Heart right ventricle (tissue), 16 donors: ENCODE measurements around the gene CMTM7. TPM values are rescaled to one million over a fixed set of nuclear protein-coding genes. Genes with fewer than 3 reads are reported as not detected.
A peak's percentile ranks its signal among the peaks of the same experiment; 100 is the strongest.

Experiments
- ATAC-seq, 8 donors: fragments of 200-7000 bp; cut with Tn5 transposase; one replicate each; pipeline ENCODE4 v1.9.1; 2020; ENCODE audit warnings: mild to moderate bottlenecking in 8 of 8, moderate library complexity in 8 of 8, moderate number of reproducible peaks in 1 of 8
- DNase-seq, 2 donors: peaks; one replicate each; pipeline ENCODE4 v3.0.0-alpha.2; 2020
- H3K27ac ChIP-seq, 10 donors: fragments of 200-600 bp; sonication (generic) in 2 of 10; one replicate each; pipeline versions ENCODE4 v1.5.0 to v1.8.0; 2020 to 2022; ENCODE audit warnings: mild to moderate bottlenecking in 3 of 10
- H3K27me3 ChIP-seq, 7 donors: fragments of 200-600 bp; one replicate each; pipeline ENCODE4 v1.8.0; 2021 to 2022; ENCODE audit warnings: mild to moderate bottlenecking in 2 of 7
- H3K36me3 ChIP-seq, 9 donors: fragments of 200-600 bp; sonication (generic) in 1 of 9; one replicate each; pipeline versions ENCODE4 v1.5.0 to v1.8.0; 2020 to 2022; ENCODE audit warnings: mild to moderate bottlenecking in 2 of 9
- H3K4me1 ChIP-seq, 9 donors: fragments of 200-600 bp; sonication (generic) in 1 of 9; one replicate each; pipeline versions ENCODE4 v1.5.0 to v1.8.0; 2020 to 2022; ENCODE audit warnings: mild to moderate bottlenecking in 4 of 9
- H3K4me3 ChIP-seq, 10 donors: fragments of 200-600 bp; sonication (generic) in 2 of 10; one replicate each; pipeline versions ENCODE4 v1.5.0 to v1.8.0; 2020 to 2022; ENCODE audit warnings: mild to moderate bottlenecking in 7 of 10, moderate library complexity in 2 of 10
- H3K9me3 ChIP-seq, 11 donors: fragments of 200-600 bp in 10 of 11; sonication (generic) in 2 of 11; one replicate each; pipeline versions ENCODE4 v1.5.0 to v1.8.0; 2013 to 2022; ENCODE audit warnings: mild to moderate bottlenecking in 2 of 11, control low read depth in 1 of 11, moderate library complexity in 1 of 11
- WGBS, 2 donors: extraction: QIAGEN DNeasy Blood & Tissue Kit; methylation state at CpG; one replicate each; pipeline ENCODE4 v1.1.7; 2013; ENCODE audit warnings: inconsistent platforms in 1 of 2; 5-methylcytosine and 5-hydroxymethylcytosine counted together
- intact Hi-C, 10 donors: fragments of 100-400 bp; cut with DNase I; formaldehyde crosslinking; loops; one replicate each; pipeline versions ENCODE4 v1.11.1 to v1.14.2; 2022
- polyA plus RNA-seq, 2 donors: library from polyadenylated mRNA; stranded (reverse); fragments of 200-250 nt; gene quantifications; one replicate each; pipeline ENCODE4 v1.2.3, GENCODE V29; 2013
- total RNA-seq, 10 donors: library from RNA; stranded (reverse); fragmentation: NEBNext Ultra II Directional in 3 of 10; extraction: Animal tissue kit (Norgen Biotek cat#: 25700) in 3 of 10; gene quantifications; one replicate each; pipeline versions ENCODE4 v1.2.1 to v1.2.4, GENCODE V29; 2021 to 2023
- TF ChIP-seq, protein P1 (sequence below), 9 donors: fragments of 200-600 bp; sonication (generic) in 2 of 9; IDR thresholded peaks; one replicate each; pipeline versions ENCODE4 v1.5.0 to v1.8.0; 2021 to 2022; ENCODE audit warnings: antibody characterized with exemption in 9 of 9, mild to moderate bottlenecking in 5 of 9, moderate library complexity in 1 of 9
- donor health status: Arrhythmogenic right ventricular cardiomyopathy.
- donor health status: ischemic (EF 13 %, LVEDD 7.1; RV severe dilation, severe dysfunction).
- donor health status: healthy with polysubstance abuse.
- donor health status: DM: no; HTN: yes; CAD: no.
- donor health status: DM: no; HTN: no; CAD: no.
- donor health status: ischemic (EF 25% LVEDD 6.9; RV normal size, moderate dysfunction).
- donor health status: ischemic (EF 25% LVEDD 5.7; RV mildly dilated, moderate dysfunction).
- donor health status: healthy.
- donor health status: DM: yes; HTN: yes; CAD: no.
- donor health status: Ischemic cardiomyopathy.
- donor health status: ischemic (EF 35%, LVEDD 5.7; RV mildly dilated, moderate dysfunction).
- donor health status: nonischemic (EF 11% LVEDD 7.7; RV severe dilation, severe dysfunction).
- donor health status: DM: yes; HTN: yes; CAD: no.
- donor health status: PGD.
- donor health status: ischemic (EF 29% LVEDD 5.4; RV normal size, mild dysfunction).
- donor health status: nonischemic (EF 23%, LVEDD 6.1; RV moderate dilation, normal function).

Gene CMTM7
- total and polyA plus RNA-seq, 12 donors: 1.7 to 9.2 (median 3.0) TPM

DNA sequence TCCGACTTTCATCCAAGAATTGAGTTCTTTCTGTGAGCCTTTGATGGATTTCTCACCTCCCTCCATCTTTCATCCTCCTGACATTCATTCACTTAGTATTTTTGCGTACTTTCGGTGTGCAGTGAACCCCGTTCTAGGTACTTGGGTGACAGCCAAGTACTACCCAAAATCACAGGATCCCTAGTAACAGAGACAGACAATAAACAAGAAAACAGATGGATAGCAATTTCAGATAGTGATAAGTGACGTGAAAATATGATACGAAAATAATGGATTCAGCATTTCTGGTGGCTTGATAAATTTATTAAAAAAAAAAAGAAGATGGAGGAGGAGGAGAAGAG is 111.3 kb downstream of the CMTM7 start:
- WGBS, 2 donors: 2 to 4% methylated on average over 6 of the region's 6 CpGs

More for the DNA sequence above, 111.3 kb downstream of the CMTM7 start:
- Histone ChIP-seq H3K27me3 (no peaks in the 10 kb centered on the region), H3K36me3 (peaks cover 0 to 7% (median 0%) of the 10 kb centered on the region in 9 donors), H3K4me1 (peaks cover 0 to 45% (median 19%) of the 10 kb centered on the region in 9 donors), H3K27ac (peak overlapping the region; percentile 75 to 99 (median 96)), H3K4me3 (peak overlapping the region; percentile 61 to 97 (median 84)), H3K9me3 (no peaks in the 10 kb centered on the region)
- intact Hi-C loops: loop anchor here in 3 of 10 donors (10.0 kb wide), 1 partner anchor 72 kb away; the partner anchor contains the start of gene DYNC1LI1 (in 3 of the 3)
- DNase-seq: no peak
- peak in 3 of 8 donors; percentile 1 to 3 (median 2) for ATAC-seq
- TF ChIP-seq, protein P1, sequence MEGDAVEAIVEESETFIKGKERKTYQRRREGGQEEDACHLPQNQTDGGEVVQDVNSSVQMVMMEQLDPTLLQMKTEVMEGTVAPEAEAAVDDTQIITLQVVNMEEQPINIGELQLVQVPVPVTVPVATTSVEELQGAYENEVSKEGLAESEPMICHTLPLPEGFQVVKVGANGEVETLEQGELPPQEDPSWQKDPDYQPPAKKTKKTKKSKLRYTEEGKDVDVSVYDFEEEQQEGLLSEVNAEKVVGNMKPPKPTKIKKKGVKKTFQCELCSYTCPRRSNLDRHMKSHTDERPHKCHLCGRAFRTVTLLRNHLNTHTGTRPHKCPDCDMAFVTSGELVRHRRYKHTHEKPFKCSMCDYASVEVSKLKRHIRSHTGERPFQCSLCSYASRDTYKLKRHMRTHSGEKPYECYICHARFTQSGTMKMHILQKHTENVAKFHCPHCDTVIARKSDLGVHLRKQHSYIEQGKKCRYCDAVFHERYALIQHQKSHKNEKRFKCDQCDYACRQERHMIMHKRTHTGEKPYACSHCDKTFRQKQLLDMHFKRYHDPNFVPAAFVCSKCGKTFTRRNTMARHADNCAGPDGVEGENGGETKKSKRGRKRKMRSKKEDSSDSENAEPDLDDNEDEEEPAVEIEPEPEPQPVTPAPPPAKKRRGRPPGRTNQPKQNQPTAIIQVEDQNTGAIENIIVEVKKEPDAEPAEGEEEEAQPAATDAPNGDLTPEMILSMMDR (IDR thresholded peaks at IDR 0.05): no peak

Other genes with a start within 250 kb of the CMTM7 start
- gene CMTM8, start 153.2 kb upstream of the CMTM7 start, total RNA-seq: 1 to 10 TPM; 2.1 to 6.9 (median 3.4) TPM
- 1 to 10 TPM; 8.3 to 8.4 TPM for gene CMTM8, start 153.2 kb upstream of the CMTM7 start, polyA plus RNA-seq
- gene CMTM6, start 111.0 kb downstream of the CMTM7 start, total RNA-seq: 10 to 100 TPM in 7 of 10 donors, 1 to 10 TPM in 3; 8.5 to 23.8 (median 11.6) TPM
- 1 to 10 TPM; 8.5 to 9.4 TPM for gene CMTM6, start 111.0 kb downstream of the CMTM7 start, polyA plus RNA-seq
- 10 to 100 TPM; 42.6 to 69.9 (median 54.0) TPM for gene DYNC1LI1, start 179.0 kb downstream of the CMTM7 start, total RNA-seq
- 10 to 100 TPM; 23.4 to 41.4 TPM for gene DYNC1LI1, start 179.0 kb downstream of the CMTM7 start, polyA plus RNA-seq